Common myeloid progenitor, CD34-positive (primary cell): Measurements from ENCODE around the gene SLC6A9.
A peak's percentile ranks its signal among the peaks of the same experiment; 100 is the strongest.

Experiments used
- CTCF ChIA-PET: fragments of 350-600 bp; sonication (Branson Sonifier 250); formaldehyde crosslinking; loops from one replicate; lab custom pipeline; 2021; ENCODE audit warnings: antibody characterized with exemption; lab: Charles Lee
- POLR2A ChIA-PET: fragments of 350-600 bp; sonication (Branson Sonifier 250); formaldehyde crosslinking; loops from one replicate; lab custom pipeline; 2021; ENCODE audit warnings: antibody characterized with exemption; lab: Charles Lee
- DNase-seq, 3 donors: peaks; one replicate each; pipeline versions ENCODE4 v3.0.0 to v3.0.0-alpha.2; 2013
- H3K27ac ChIP-seq, 2 experiments: 1 replicate in 1 of 2; 2 replicates in 1 of 2; pipeline ENCODE4 v1.7.0; 2013; ENCODE audit warnings: inconsistent platforms in 2 of 2, low read length in 2 of 2, mild to moderate bottlenecking in 2 of 2, low read depth in 1 of 2, moderate library complexity in 1 of 2; ENCODE audit not compliant: severe bottlenecking in 2 of 2, insufficient read depth in 1 of 2, poor library complexity in 1 of 2
- H3K27me3 ChIP-seq, 5 experiments: replicated peaks in 2 of 5; 1 replicate in 3 of 5; 2 replicates in 2 of 5; pipeline versions ENCODE4 v1.6.1 to v1.7.0; 2013; ENCODE audit warnings: low read length in 4 of 5, mild to moderate bottlenecking in 2 of 5, moderate library complexity in 2 of 5, inconsistent platforms in 1 of 5; ENCODE audit not compliant: insufficient read depth in 5 of 5, control insufficient read depth in 4 of 5
- H3K36me3 ChIP-seq, 4 experiments: 1 replicate in 2 of 4; 2 replicates in 2 of 4; pipeline versions ENCODE4 v1.6.1 to v1.7.0; 2013; ENCODE audit warnings: low read length in 3 of 4, control low read depth in 1 of 4, mild to moderate bottlenecking in 1 of 4; ENCODE audit not compliant: control insufficient read depth in 4 of 4, insufficient read depth in 4 of 4
- H3K4me1 ChIP-seq, 4 experiments: 1 replicate in 3 of 4; 2 replicates in 1 of 4; pipeline versions ENCODE4 v1.6.1 to v1.7.1; 2013; ENCODE audit warnings: low read length in 3 of 4, mild to moderate bottlenecking in 3 of 4, control low read depth in 1 of 4, inconsistent platforms in 1 of 4, moderate library complexity in 1 of 4; ENCODE audit not compliant: control insufficient read depth in 4 of 4, insufficient read depth in 4 of 4; ENCODE audit errors: control extremely low read depth in 1 of 4
- H3K4me3 ChIP-seq, 7 experiments: 1 replicate in 4 of 7; 2 replicates in 3 of 7; pipeline versions ENCODE4 v1.5.1 to v1.7.0; 2013; ENCODE audit warnings: mild to moderate bottlenecking in 7 of 7, low read length in 6 of 7, moderate library complexity in 6 of 7, inconsistent platforms in 2 of 7, low read depth in 2 of 7, control low read depth in 1 of 7; ENCODE audit not compliant: insufficient read depth in 4 of 7, control insufficient read depth in 1 of 7; ENCODE audit errors: extremely low read depth in 1 of 7
- H3K9me3 ChIP-seq, 5 experiments: 1 replicate in 4 of 5; 2 replicates in 1 of 5; pipeline versions ENCODE4 v1.6.1 to v1.7.1; 2013; ENCODE audit warnings: low read length in 4 of 5, mild to moderate bottlenecking in 2 of 5, inconsistent platforms in 1 of 5, low read depth in 1 of 5, moderate library complexity in 1 of 5; ENCODE audit not compliant: control insufficient read depth in 4 of 5, insufficient read depth in 2 of 5; ENCODE audit errors: control extremely low read depth in 1 of 5
- WGBS: methylation state at CpG from one replicate; pipeline ENCODE4 v1.1.5; 2013; ENCODE audit not compliant: insufficient coverage; 5-methylcytosine and 5-hydroxymethylcytosine counted together

SLC6A9 gene

GRCh38 chr1:43976890-43977289 is 54.4 kb downstream of the SLC6A9 start:
- Histone ChIP-seq H3K4me3 (peak overlapping the region in 2 of 7 experiments; percentile 14 to 93), H3K27me3 (no peaks in the 10 kb centered on the region), H3K27ac (no peak overlapping the region), H3K36me3 (peaks cover 2 to 37% (median 27%) of the 10 kb centered on the region in 4 experiments), H3K9me3 (no peaks in the 10 kb centered on the region), H3K4me1 (peaks cover 7 to 55% (median 39%) of the 10 kb centered on the region in 4 experiments)
- WGBS = 93% methylated on average over 7 of the region's 8 CpGs
- ChIA-PET CTCF (interaction anchor here (1.9 to 3.5 kb wide), 2 partner anchors 14 to 29 kb away, joined by 6 to 13 read pairs; partner anchors contain the start of gene CCDC24), POLR2A (interaction anchor here (1.3 kb wide), 1 partner anchor 15 kb away, joined by 3 read pairs; no protein-coding TSS in a partner anchor)
- DNase-seq = no peak

GRCh38 chr1:43976045-43976444 is 55.2 kb downstream of the SLC6A9 start:
- no peaks in the 10 kb centered on the region for H3K9me3 ChIP-seq
- POLR2A ChIA-PET = interaction anchor here (1.3 kb wide), 1 partner anchor 16 kb away, joined by 3 read pairs; no protein-coding TSS in a partner anchor
- CTCF ChIA-PET = interaction anchor here (0.8 to 3.5 kb wide), 8 partner anchors 9 to 71 kb away, joined by 3 to 13 read pairs (median 4); partner anchors contain the start of gene CCDC24
- DNase-seq = peak in 2 of 3 donors; percentile 19 to 32
- WGBS = no CpG with 5 or more reads among the region's 4 CpGs
- peaks cover 2 to 44% (median 30%) of the 10 kb centered on the region in 4 experiments for H3K36me3 ChIP-seq
- H3K27ac ChIP-seq = peak overlapping the region in 1 of 2 experiments; percentile 90
- peaks cover 7 to 56% (median 39%) of the 10 kb centered on the region in 4 experiments for H3K4me1 ChIP-seq
- H3K4me3 ChIP-seq = peak overlapping the region in 6 of 7 experiments; percentile 57 to 95 (median 89)
- no peaks in the 10 kb centered on the region for H3K27me3 ChIP-seq

GRCh38 chr1:43975249-43975961 is 55.9 kb downstream of the SLC6A9 start:
- DNase-seq = peak; percentile 56 to 76 (median 66)

GRCh38 chr1:43974443-43975248 is 56.6 kb downstream of the SLC6A9 start, which contains the start of gene ATP6V0B:
Gene ATP6V0B (plus strand): TSS chr1:43974960. CDS start chr1:43975041, 81 bp downstream.
- H3K27ac ChIP-seq = peak within 1 kb of the TSS; percentile 64 to 90
- H3K36me3 ChIP-seq = peaks cover 2 to 47% (median 30%) of the 10 kb centered on the region in 4 experiments
- no peaks in the 10 kb centered on the region for H3K27me3 ChIP-seq
- CTCF ChIA-PET = interaction anchor here (0.7 to 3.5 kb wide), 12 partner anchors 10 to 73 kb away, joined by 3 to 13 read pairs (median 3); partner anchors contain the start of genes ARTN and CCDC24
- 0% methylated on average over 87 of the region's 93 CpGs for whole genome bisulfite sequencing
- POLR2A ChIA-PET = interaction anchor here (0.6 to 1.2 kb wide), 2 partner anchors 28 to 30 kb away, joined by 3 to 5 read pairs; partner anchors contain the start of gene IPO13
- no peaks in the 10 kb centered on the region for H3K9me3 ChIP-seq
- peak within 1 kb of the TSS; percentile 57 to 95 (median 88) for H3K4me3 ChIP-seq
- peak; percentile 91 to 95 (median 94) for DNase-seq
- H3K4me1 ChIP-seq = peaks cover 7 to 56% (median 43%) of the 10 kb centered on the region in 4 experiments

More at GRCh38 chr1:43975249-43975961, 55.9 kb downstream of the SLC6A9 start:
- H3K27me3 ChIP-seq = no peaks in the 10 kb centered on the region
- WGBS = 0% methylated on average over 29 of the region's 34 CpGs
- H3K36me3 ChIP-seq = peaks cover 2 to 47% (median 30%) of the 10 kb centered on the region in 4 experiments
- H3K4me3 ChIP-seq = peak overlapping the region; percentile 57 to 95 (median 88)
- ChIA-PET CTCF (interaction anchor here (0.8 to 3.5 kb wide), 9 partner anchors 10 to 72 kb away, joined by 3 to 13 read pairs (median 4); partner anchors contain the start of genes ARTN and CCDC24), POLR2A (interaction anchor here (1.2 kb wide), 1 partner anchor 28 kb away, joined by 5 read pairs; the partner anchor contains the start of gene IPO13)
- peaks cover 7 to 58% (median 46%) of the 10 kb centered on the region in 4 experiments for H3K4me1 ChIP-seq
- H3K9me3 ChIP-seq = no peaks in the 10 kb centered on the region
- peak overlapping the region; percentile 64 to 90 for H3K27ac ChIP-seq

GRCh38 chr1:43973981-43974442 is 57.2 kb downstream of the SLC6A9 start:
- Histone ChIP-seq H3K4me1 (peaks cover 7 to 59% (median 44%) of the 10 kb centered on the region in 4 experiments), H3K4me3 (peak overlapping the region; percentile 57 to 95 (median 88)), H3K27me3 (no peaks in the 10 kb centered on the region), H3K27ac (peak overlapping the region; percentile 41 to 90), H3K36me3 (peaks cover 2 to 47% (median 30%) of the 10 kb centered on the region in 4 experiments), H3K9me3 (no peaks in the 10 kb centered on the region)
- 43% methylated on average over 9 of the region's 9 CpGs for WGBS
- POLR2A ChIA-PET = no interaction called here
- DNase-seq = peak; percentile 27 to 63 (median 61)
- CTCF ChIA-PET = interaction anchor here (0.7 to 1.0 kb wide), 4 partner anchors 21 to 74 kb away, joined by 3 read pairs; no protein-coding TSS in a partner anchor

- Histone ChIP-seq H3K27me3 (no peaks in the 10 kb centered on the region), H3K4me1 (peaks cover 6 to 38% (median 32%) of the 10 kb centered on the region in 4 experiments), H3K36me3 (peaks cover 0 to 31% (median 20%) of the 10 kb centered on the region in 4 experiments), H3K9me3 (no peaks in the 10 kb centered on the region), H3K4me3 (no peak overlapping the region), H3K27ac (no peak overlapping the region)
- ChIA-PET CTCF (interaction anchor here (0.9 to 2.4 kb wide), 9 partner anchors 13 to 208 kb away, joined by 3 to 12 read pairs (median 5); partner anchors contain the start of gene CCDC24), POLR2A (no interaction called here)
- no peak for DNase-seq
- WGBS = 97% methylated on average over 15 of the region's 17 CpGs
These were observed 59.8 kb downstream of the SLC6A9 start for GRCh38 chr1:43971336-43971980.
